ENCODE data around the gene NKG7.
"Not testable (repeated sequence)": the region's sequence is repeated elsewhere in the genome, so short reads cannot be mapped to it uniquely, and the experiment has no call there.

NKG7 gene

GRCh38 chr19:51416422-51416821 is 44.0 kb upstream of the NKG7 start:
- not testable (repeated sequence) for H3K18ac ChIP-seq (ENCODE audit: low read length); H3K9me3 ChIP-seq (replicated peaks in 1 of 2; ENCODE audit: control insufficient read depth in 2 of 2, insufficient read depth in 1 of 2, low read depth in 1 of 2, low read length in 2 of 2); DNase-seq (ENCODE audit: low spot score); H3K27ac ChIP-seq (replicated peaks; ENCODE audit: low read length); H3K27me3 ChIP-seq (ENCODE audit: control insufficient read depth in 3 of 3, insufficient read depth in 3 of 3, low read depth in 1 of 3, low read length in 3 of 3); H3K36me3 ChIP-seq (replicated peaks in 1 of 2; ENCODE audit: control insufficient read depth in 2 of 2, insufficient read depth in 2 of 2, low read length in 2 of 2); H3K9ac ChIP-seq (ENCODE audit: low read depth, low read length, poor library complexity); H2BK15ac ChIP-seq (ENCODE audit: low read length); H3K4me2 ChIP-seq (ENCODE audit: insufficient read depth, low read length, poor library complexity, severe bottlenecking); H2AK5ac ChIP-seq (ENCODE audit: low read depth, low read length); H2BK12ac ChIP-seq (ENCODE audit: low read length); H2BK120ac ChIP-seq (ENCODE audit: low read depth, low read length); H3K14ac ChIP-seq (ENCODE audit: low read length); H4K8ac ChIP-seq (ENCODE audit: low read depth, low read length); H2AFZ ChIP-seq (ENCODE audit: low read length); H3K79me1 ChIP-seq (ENCODE audit: low read depth, low read length); H3K4ac ChIP-seq (ENCODE audit: low read length); H4K91ac ChIP-seq (ENCODE audit: low read depth, low read length, poor library complexity); H3K4me3 ChIP-seq (ENCODE audit: low read length in 2 of 2); H3K4me1 ChIP-seq (ENCODE audit: control insufficient read depth in 2 of 2, insufficient read depth in 1 of 2, low read depth in 1 of 2, low read length in 2 of 2)
- peak overlapping the region; percentile 39 for H2BK5ac ChIP-seq (ENCODE audit: low read length)
- no CpG with 5 or more reads among the region's 15 CpGs for WGBS, 2 donors (ENCODE audit: extremely low coverage in 2 of 2, insufficient read length in 2 of 2, insufficient replicate concordance in 1 of 2)
- H3K23ac ChIP-seq (ENCODE audit: low read depth, low read length, poor library complexity) = peak overlapping the region; percentile 73

DNA sequence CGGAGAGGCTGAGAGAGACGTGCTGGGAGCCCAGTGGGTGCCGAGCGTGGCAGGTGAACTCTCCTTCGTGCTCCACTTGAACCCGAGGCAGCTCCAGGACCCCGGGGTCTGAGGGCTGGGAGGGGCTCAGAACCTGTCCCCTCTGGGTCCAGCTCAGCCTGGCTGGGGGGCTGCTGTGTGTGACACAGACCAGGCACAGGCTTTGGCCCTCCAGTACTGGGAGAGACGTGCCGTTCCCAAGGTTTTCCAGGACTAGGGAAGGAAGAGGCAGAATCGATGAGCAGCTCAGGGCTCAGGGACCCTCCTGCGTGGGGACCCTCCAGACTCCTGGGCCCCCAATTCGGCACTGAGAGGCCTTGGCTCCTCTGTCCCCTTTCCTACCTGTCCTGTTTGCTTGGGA is 42.7 kb upstream of the NKG7 start:
- WGBS, 2 donors (ENCODE audit: extremely low coverage in 2 of 2, insufficient read length in 2 of 2, insufficient replicate concordance in 1 of 2) = no CpG with 5 or more reads among the region's 12 CpGs
- Histone ChIP-seq H3K4me1 (ENCODE audit: control insufficient read depth in 2 of 2, insufficient read depth in 1 of 2, low read depth in 1 of 2, low read length in 2 of 2) (no peaks in the 10 kb centered on the region), H4K8ac (ENCODE audit: low read depth, low read length) (no peak overlapping the region), H3K9ac (ENCODE audit: low read depth, low read length, poor library complexity) (no peak overlapping the region), H3K4me2 (ENCODE audit: insufficient read depth, low read length, poor library complexity, severe bottlenecking) (no peak overlapping the region), H2AK5ac (ENCODE audit: low read depth, low read length) (no peak overlapping the region), H3K14ac (ENCODE audit: low read length) (no peak overlapping the region), H3K18ac (ENCODE audit: low read length) (no peak overlapping the region), H3K4ac (ENCODE audit: low read length) (no peak overlapping the region), H3K9me3 (replicated peaks in 1 of 2; ENCODE audit: control insufficient read depth in 2 of 2, insufficient read depth in 1 of 2, low read depth in 1 of 2, low read length in 2 of 2) (no peaks in the 10 kb centered on the region), H3K36me3 (replicated peaks in 1 of 2; ENCODE audit: control insufficient read depth in 2 of 2, insufficient read depth in 2 of 2, low read length in 2 of 2) (peaks cover 0 to 4% of the 10 kb centered on the region in 2 donors), H3K23ac (ENCODE audit: low read depth, low read length, poor library complexity) (peak overlapping the region; percentile 55), H4K91ac (ENCODE audit: low read depth, low read length, poor library complexity) (no peak overlapping the region), H2BK5ac (ENCODE audit: low read length) (no peak overlapping the region), H2BK12ac (ENCODE audit: low read length) (no peak overlapping the region), H3K27me3 (ENCODE audit: control insufficient read depth in 3 of 3, insufficient read depth in 3 of 3, low read depth in 1 of 3, low read length in 3 of 3) (no peaks in the 10 kb centered on the region), H2AFZ (ENCODE audit: low read length) (no peak overlapping the region), H3K27ac (replicated peaks; ENCODE audit: low read length) (no peak overlapping the region), H3K4me3 (ENCODE audit: low read length in 2 of 2) (no peak overlapping the region), H2BK15ac (ENCODE audit: low read length) (no peak overlapping the region), H3K79me1 (ENCODE audit: low read depth, low read length) (no peaks in the 10 kb centered on the region), H2BK120ac (ENCODE audit: low read depth, low read length) (no peak overlapping the region)
- no peak for DNase-seq (ENCODE audit: low spot score)

- no peak overlapping the region for H3K14ac ChIP-seq (ENCODE audit: low read length)
- DNase-seq (ENCODE audit: low spot score) = no peak
- H3K9ac ChIP-seq (ENCODE audit: low read depth, low read length, poor library complexity) = no peak overlapping the region
- peaks cover 0 to 4% of the 10 kb centered on the region in 2 donors for H3K36me3 ChIP-seq (replicated peaks in 1 of 2; ENCODE audit: control insufficient read depth in 2 of 2, insufficient read depth in 2 of 2, low read length in 2 of 2)
- no peak overlapping the region for H2AFZ ChIP-seq (ENCODE audit: low read length)
- H3K23ac ChIP-seq (ENCODE audit: low read depth, low read length, poor library complexity) = no peak overlapping the region
- H2BK5ac ChIP-seq (ENCODE audit: low read length) = no peak overlapping the region
- H2BK15ac ChIP-seq (ENCODE audit: low read length) = no peak overlapping the region
- H3K4me3 ChIP-seq (ENCODE audit: low read length in 2 of 2) = no peak overlapping the region
- no peak overlapping the region for H2AK5ac ChIP-seq (ENCODE audit: low read depth, low read length)
- no peak overlapping the region for H4K8ac ChIP-seq (ENCODE audit: low read depth, low read length)
- H2BK12ac ChIP-seq (ENCODE audit: low read length) = no peak overlapping the region
- no peak overlapping the region for H3K4me2 ChIP-seq (ENCODE audit: insufficient read depth, low read length, poor library complexity, severe bottlenecking)
- H3K18ac ChIP-seq (ENCODE audit: low read length) = no peak overlapping the region
- peaks cover 0 to 4% of the 10 kb centered on the region in 2 donors for H3K4me1 ChIP-seq (ENCODE audit: control insufficient read depth in 2 of 2, insufficient read depth in 1 of 2, low read depth in 1 of 2, low read length in 2 of 2)
- H3K27ac ChIP-seq (replicated peaks; ENCODE audit: low read length) = no peak overlapping the region
- H3K4ac ChIP-seq (ENCODE audit: low read length) = no peak overlapping the region
- no peaks in the 10 kb centered on the region for H3K79me1 ChIP-seq (ENCODE audit: low read depth, low read length)
- no peak overlapping the region for H2BK120ac ChIP-seq (ENCODE audit: low read depth, low read length)
- peaks cover 2 to 4% of the 10 kb centered on the region in 2 donors for H3K9me3 ChIP-seq (replicated peaks in 1 of 2; ENCODE audit: control insufficient read depth in 2 of 2, insufficient read depth in 1 of 2, low read depth in 1 of 2, low read length in 2 of 2)
- H3K27me3 ChIP-seq (ENCODE audit: control insufficient read depth in 3 of 3, insufficient read depth in 3 of 3, low read depth in 1 of 3, low read length in 3 of 3) = no peaks in the 10 kb centered on the region
- WGBS, 2 donors (ENCODE audit: extremely low coverage in 2 of 2, insufficient read length in 2 of 2, insufficient replicate concordance in 1 of 2) = no CpG with 5 or more reads among the region's 15 CpGs
- H4K91ac ChIP-seq (ENCODE audit: low read depth, low read length, poor library complexity) = no peak overlapping the region
These were observed 38.7 kb upstream of the NKG7 start for GRCh38 chr19:51410950-51411748.

- no peak overlapping the region for H3K4me2 ChIP-seq (ENCODE audit: insufficient read depth, low read length, poor library complexity, severe bottlenecking)
- no CpG with 5 or more reads among the region's 6 CpGs for WGBS, 2 donors (ENCODE audit: extremely low coverage in 2 of 2, insufficient read length in 2 of 2, insufficient replicate concordance in 1 of 2)
- H2BK15ac ChIP-seq (ENCODE audit: low read length) = no peak overlapping the region
- H4K8ac ChIP-seq (ENCODE audit: low read depth, low read length) = no peak overlapping the region
- no peak overlapping the region for H3K4me3 ChIP-seq (ENCODE audit: low read length in 2 of 2)
- H4K91ac ChIP-seq (ENCODE audit: low read depth, low read length, poor library complexity) = no peak overlapping the region
- H3K23ac ChIP-seq (ENCODE audit: low read depth, low read length, poor library complexity) = no peak overlapping the region
- H3K79me1 ChIP-seq (ENCODE audit: low read depth, low read length) = no peaks in the 10 kb centered on the region
- DNase-seq (ENCODE audit: low spot score) = no peak
- no peak overlapping the region for H3K18ac ChIP-seq (ENCODE audit: low read length)
- peaks cover 10 to 27% of the 10 kb centered on the region in 2 donors for H3K9me3 ChIP-seq (replicated peaks in 1 of 2; ENCODE audit: control insufficient read depth in 2 of 2, insufficient read depth in 1 of 2, low read depth in 1 of 2, low read length in 2 of 2)
- H2BK120ac ChIP-seq (ENCODE audit: low read depth, low read length) = no peak overlapping the region
- H2AK5ac ChIP-seq (ENCODE audit: low read depth, low read length) = no peak overlapping the region
- H2AFZ ChIP-seq (ENCODE audit: low read length) = no peak overlapping the region
- no peak overlapping the region for H3K14ac ChIP-seq (ENCODE audit: low read length)
- H3K27ac ChIP-seq (replicated peaks; ENCODE audit: low read length) = no peak overlapping the region
- no peak overlapping the region for H3K4ac ChIP-seq (ENCODE audit: low read length)
- H3K27me3 ChIP-seq (ENCODE audit: control insufficient read depth in 3 of 3, insufficient read depth in 3 of 3, low read depth in 1 of 3, low read length in 3 of 3) = no peaks in the 10 kb centered on the region
- H3K36me3 ChIP-seq (replicated peaks in 1 of 2; ENCODE audit: control insufficient read depth in 2 of 2, insufficient read depth in 2 of 2, low read length in 2 of 2) = peaks cover 5 to 10% of the 10 kb centered on the region in 2 donors
- no peak overlapping the region for H3K9ac ChIP-seq (ENCODE audit: low read depth, low read length, poor library complexity)
- no peak overlapping the region for H2BK12ac ChIP-seq (ENCODE audit: low read length)
- H2BK5ac ChIP-seq (ENCODE audit: low read length) = no peak overlapping the region
- H3K4me1 ChIP-seq (ENCODE audit: control insufficient read depth in 2 of 2, insufficient read depth in 1 of 2, low read depth in 1 of 2, low read length in 2 of 2) = peaks cover 0 to 4% of the 10 kb centered on the region in 2 donors
These were observed 35.2 kb upstream of the NKG7 start for GRCh38 chr19:51407511-51408131.

Measured in neuronal stem cell (in vitro differentiated cells).